Activated CD4-positive, alpha-beta memory T cell treated with anti-CD3 and anti-CD28 coated beads, Interleukin-2, amount 10 ng/mL, durations not matched to agents 7 days and 5 days (primary cell): ENCODE results near the gene C11orf58. TPM values are rescaled to one million over a fixed set of nuclear protein-coding genes. Genes with fewer than 3 reads are reported as not detected.

Source experiments
- CTCF ChIA-PET: fragments of 350-600 bp; sonication (Branson Sonifier 250); formaldehyde crosslinking; loops from one replicate; lab custom pipeline; 2021; ENCODE audit warnings: antibody characterized with exemption, inconsistent platforms; lab: Charles Lee
- POLR2A ChIA-PET: fragments of 350-600 bp; sonication (Branson Sonifier 250); formaldehyde crosslinking; loops from one replicate; lab custom pipeline; 2021; ENCODE audit warnings: antibody characterized with exemption; lab: Charles Lee
- DNase-seq: peaks from one replicate; pipeline ENCODE4 v3.0.0-alpha.2; 2020
- H3K27ac Mint-ChIP-seq: one replicate; pipeline ENCODE4 v1.8.0; 2021; ENCODE audit warnings: mild to moderate bottlenecking, mixed read lengths
- H3K27me3 Mint-ChIP-seq: one replicate; pipeline ENCODE4 v1.8.0; 2021; ENCODE audit warnings: mixed read lengths
- H3K36me3 Mint-ChIP-seq: one replicate; pipeline ENCODE4 v1.8.0; 2021; ENCODE audit warnings: low read depth, mixed read lengths
- H3K4me1 Mint-ChIP-seq: one replicate; pipeline ENCODE4 v1.8.0; 2021; ENCODE audit warnings: mixed read lengths
- H3K4me3 Mint-ChIP-seq: one replicate; pipeline ENCODE4 v1.8.0; 2021; ENCODE audit warnings: mild to moderate bottlenecking, mixed read lengths
- H3K9me3 Mint-ChIP-seq: one replicate; pipeline ENCODE4 v1.8.0; 2021; ENCODE audit warnings: mixed read lengths
- total RNA-seq, 2 experiments: library from RNA; stranded (reverse); gene quantifications; one replicate each; pipeline ENCODE4 v1.2.3, GENCODE V29; 2021

Gene C11orf58
- total RNA-seq, 2 experiments from 2014 or later: 113 to 124 TPM

DNA sequence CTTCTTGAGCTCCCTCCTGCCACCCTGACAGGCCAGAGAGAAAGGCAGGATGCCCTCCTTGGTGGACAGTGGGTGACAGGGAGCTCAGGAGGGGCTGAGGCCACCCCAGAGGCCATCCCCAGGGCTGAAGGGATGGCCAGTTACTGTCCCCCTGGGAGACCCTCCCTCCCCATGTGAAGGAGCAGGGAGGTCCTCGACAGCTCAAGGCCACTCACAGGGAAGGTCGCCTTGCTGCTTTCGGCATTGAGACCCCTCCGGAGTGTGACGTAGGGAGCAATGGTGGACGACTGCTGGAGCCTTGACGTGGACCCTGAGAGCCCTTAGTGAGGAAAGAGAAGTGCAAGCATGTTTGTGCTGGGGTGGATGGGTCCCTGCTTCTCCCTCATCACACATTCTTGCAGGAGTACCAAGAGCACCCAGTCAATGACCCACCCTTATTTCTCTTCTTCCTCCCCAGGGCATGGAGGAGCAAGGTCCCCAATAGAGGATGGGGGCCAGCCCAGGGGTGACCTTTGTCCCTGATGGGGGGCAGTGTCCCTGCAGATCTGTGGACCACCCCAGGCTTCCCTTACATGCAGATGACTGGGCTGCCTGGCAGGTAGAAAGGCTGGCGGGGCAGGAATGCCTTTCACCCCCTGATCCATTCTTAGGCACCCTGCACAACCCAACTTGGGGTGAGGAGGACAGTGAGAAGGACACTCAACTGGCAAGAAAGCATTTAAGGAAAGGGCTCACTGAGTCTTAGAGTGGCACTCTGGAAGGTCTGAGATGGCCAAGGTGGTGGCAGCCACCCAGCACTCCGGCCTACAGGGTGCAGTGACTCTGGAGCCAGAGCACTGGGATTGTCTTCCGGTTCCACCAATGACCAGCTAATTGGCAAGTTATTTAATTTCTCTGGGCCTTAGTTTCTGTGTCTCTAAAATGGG is 51.4 kb downstream of the C11orf58 start:
- ChIA-PET CTCF (interaction anchor here (1.1 to 1.2 kb wide), 2 partner anchors 12 kb away, joined by 3 to 4 read pairs; no protein-coding TSS in a partner anchor), POLR2A (no interaction called here)
- H3K4me1 Mint-ChIP-seq: peaks cover 9% of the 10 kb centered on the region
- H3K27me3 Mint-ChIP-seq: no peaks in the 10 kb centered on the region
- H3K36me3 Mint-ChIP-seq: no peaks in the 10 kb centered on the region
- no peaks in the 10 kb centered on the region for H3K9me3 Mint-ChIP-seq
- no peak overlapping the region for H3K4me3 Mint-ChIP-seq
- no peak for DNase-seq
- no peak overlapping the region for H3K27ac Mint-ChIP-seq

DNA sequence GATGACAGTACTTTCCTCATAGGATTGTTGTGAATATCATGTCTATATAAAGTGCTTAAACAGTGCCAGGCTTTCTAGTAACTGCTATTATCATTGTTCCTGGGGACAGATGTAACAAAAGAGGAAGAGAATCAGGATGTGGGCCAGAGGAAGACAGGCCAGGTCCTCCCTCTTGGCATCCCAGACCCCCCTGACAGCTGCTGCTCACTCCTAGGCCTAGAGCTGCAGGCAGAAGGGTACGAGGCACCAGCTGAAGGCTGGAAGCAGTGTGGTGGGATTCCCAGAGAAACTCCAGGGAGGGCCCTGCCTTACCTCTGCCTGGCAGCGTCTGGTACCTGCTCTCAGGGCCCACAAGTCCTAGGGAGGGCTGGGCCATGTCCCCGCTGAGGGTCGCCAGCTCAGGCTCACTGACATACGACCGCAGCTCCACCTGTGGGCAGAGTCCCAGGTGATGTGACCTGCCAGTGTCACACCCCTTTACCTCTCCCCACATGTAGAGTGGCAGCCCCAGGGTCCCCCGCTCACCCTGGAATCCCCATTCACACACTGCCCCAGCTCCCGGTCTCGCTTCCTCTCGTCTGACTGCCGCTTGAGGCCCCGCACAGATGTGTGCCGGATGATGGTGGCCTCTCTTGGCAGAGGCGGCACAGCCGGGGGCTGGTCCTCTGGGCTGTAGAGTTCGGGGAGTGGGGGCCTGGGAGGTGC is 52.2 kb downstream of the C11orf58 start:
- H3K9me3 Mint-ChIP-seq: no peaks in the 10 kb centered on the region
- no peak overlapping the region for H3K27ac Mint-ChIP-seq
- H3K27me3 Mint-ChIP-seq: no peaks in the 10 kb centered on the region
- ChIA-PET POLR2A (no interaction called here), CTCF (interaction anchor here (1.2 kb wide), 1 partner anchor 11 kb away, joined by 4 read pairs; no protein-coding TSS in a partner anchor)
- no peak overlapping the region for H3K4me3 Mint-ChIP-seq
- no peaks in the 10 kb centered on the region for H3K36me3 Mint-ChIP-seq
- DNase-seq: no peak
- H3K4me1 Mint-ChIP-seq: peaks cover 14% of the 10 kb centered on the region

DNA sequence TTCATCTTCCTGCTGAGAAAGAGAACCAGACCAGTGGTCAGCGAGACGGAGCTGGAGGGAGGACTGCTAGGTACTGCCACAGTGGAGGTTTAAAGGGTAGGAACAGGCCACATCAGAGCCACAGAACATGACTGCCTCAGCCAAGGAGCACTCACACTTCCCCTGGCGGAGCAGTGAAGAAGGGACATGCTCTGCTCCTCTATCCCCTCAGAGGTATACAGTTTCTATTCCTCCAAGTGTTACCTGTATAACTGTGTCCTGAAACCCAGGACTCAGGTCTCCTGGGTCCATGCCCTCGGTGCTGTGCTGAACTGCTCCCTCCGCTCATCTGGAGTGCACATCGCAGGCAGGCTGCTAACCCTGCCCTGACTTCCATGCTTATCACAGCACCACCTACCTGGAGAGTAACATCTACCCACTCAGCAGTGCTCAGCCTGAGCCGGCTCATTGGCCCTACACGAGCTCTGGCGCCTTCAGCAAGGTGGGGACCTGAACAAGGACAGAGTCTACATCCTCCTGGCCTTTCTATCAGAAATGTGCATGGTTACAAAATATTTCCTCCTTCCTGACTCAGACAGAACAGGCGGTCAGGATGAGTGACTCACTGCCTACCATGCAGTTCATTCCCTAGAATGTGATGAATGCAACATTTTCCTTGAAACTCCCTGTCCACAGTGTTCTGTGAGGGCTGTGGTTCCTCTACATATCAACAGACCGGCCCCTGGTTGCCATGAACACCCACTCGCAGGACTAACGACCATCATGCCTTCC is 52.9 kb downstream of the C11orf58 start:
- Mint-ChIP-seq H3K27ac (no peak overlapping the region), H3K9me3 (no peaks in the 10 kb centered on the region), H3K27me3 (no peaks in the 10 kb centered on the region), H3K36me3 (no peaks in the 10 kb centered on the region), H3K4me1 (peaks cover 14% of the 10 kb centered on the region), H3K4me3 (no peak overlapping the region)
- DNase-seq: no peak
- ChIA-PET POLR2A (no interaction called here), CTCF (interaction anchor here (1.5 kb wide), 1 partner anchor 7 kb away, joined by 6 read pairs; no protein-coding TSS in a partner anchor)

DNA sequence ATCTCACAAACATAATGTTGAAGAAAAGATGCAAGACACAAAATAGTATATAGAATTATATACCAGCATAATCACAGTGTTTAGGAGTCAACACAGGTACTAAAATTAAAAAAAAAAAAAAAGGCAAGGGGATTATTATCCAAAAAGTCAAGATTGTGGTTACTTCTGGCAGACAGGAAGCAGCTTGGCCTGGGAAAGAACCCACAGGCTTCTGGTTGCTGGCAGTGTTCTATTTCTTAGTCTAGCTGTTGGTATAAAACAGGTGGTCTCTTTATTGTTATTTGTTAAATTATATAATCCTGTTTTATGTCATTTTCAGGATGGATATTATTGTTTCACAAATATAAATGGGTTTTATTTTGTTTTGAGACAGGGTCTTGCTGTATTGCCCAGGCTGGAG is 54.0 kb downstream of the C11orf58 start:
- Mint-ChIP-seq H3K4me3 (no peak overlapping the region), H3K4me1 (peaks cover 14% of the 10 kb centered on the region), H3K27me3 (no peaks in the 10 kb centered on the region), H3K9me3 (no peaks in the 10 kb centered on the region), H3K27ac (no peak overlapping the region), H3K36me3 (no peaks in the 10 kb centered on the region)
- POLR2A ChIA-PET: no interaction called here
- CTCF ChIA-PET: interaction anchor here (1.5 kb wide), 1 partner anchor 8 kb away, joined by 6 read pairs; no protein-coding TSS in a partner anchor
- DNase-seq: no peak

- Mint-ChIP-seq H3K4me3 (no peak overlapping the region), H3K36me3 (no peaks in the 10 kb centered on the region), H3K4me1 (peaks cover 14% of the 10 kb centered on the region), H3K9me3 (no peaks in the 10 kb centered on the region), H3K27ac (no peak overlapping the region), H3K27me3 (no peaks in the 10 kb centered on the region)
- no peak for DNase-seq
- POLR2A ChIA-PET: no interaction called here
- CTCF ChIA-PET: interaction anchor here (1.5 kb wide), 1 partner anchor 9 kb away, joined by 6 read pairs; no protein-coding TSS in a partner anchor
Measured at GRCh38 chr11:16793009-16793408, 54.6 kb downstream of the C11orf58 start.

GRCh38 chr11:16793511-16793910 is 55.1 kb downstream of the C11orf58 start:
- Mint-ChIP-seq H3K9me3 (no peaks in the 10 kb centered on the region), H3K4me1 (peaks cover 14% of the 10 kb centered on the region), H3K27me3 (no peaks in the 10 kb centered on the region), H3K4me3 (no peak overlapping the region), H3K36me3 (no peaks in the 10 kb centered on the region), H3K27ac (no peak overlapping the region)
- no peak for DNase-seq
- CTCF ChIA-PET: no interaction called here
- POLR2A ChIA-PET: no interaction called here

- H3K4me1 Mint-ChIP-seq: peaks cover 14% of the 10 kb centered on the region
- no peaks in the 10 kb centered on the region for H3K36me3 Mint-ChIP-seq
- H3K27ac Mint-ChIP-seq: no peak overlapping the region
- DNase-seq: no peak
- no peak overlapping the region for H3K4me3 Mint-ChIP-seq
- ChIA-PET CTCF (no interaction called here), POLR2A (no interaction called here)
- no peaks in the 10 kb centered on the region for H3K27me3 Mint-ChIP-seq
- H3K9me3 Mint-ChIP-seq: no peaks in the 10 kb centered on the region
Measured at GRCh38 chr11:16794047-16794818, 55.8 kb downstream of the C11orf58 start.

DNA sequence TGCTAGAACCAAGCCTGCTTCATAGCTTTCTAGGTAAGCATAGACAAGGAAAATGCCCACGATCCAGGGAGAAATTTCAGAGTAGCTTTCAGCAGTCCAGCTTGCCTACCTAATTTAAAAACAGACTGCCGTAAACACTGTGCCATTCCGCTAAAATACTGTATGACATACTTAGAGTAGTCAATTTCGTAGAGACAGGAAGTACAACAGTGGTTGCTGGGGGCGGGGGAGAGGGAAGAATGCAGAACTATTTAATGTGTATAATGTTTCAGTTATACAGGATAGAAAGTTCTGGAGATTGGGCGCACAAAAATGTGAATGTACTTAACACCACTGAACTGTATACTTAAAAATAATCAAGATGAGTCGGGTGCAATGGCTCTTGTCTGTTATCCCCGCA is 56.7 kb downstream of the C11orf58 start:
- H3K9me3 Mint-ChIP-seq: no peaks in the 10 kb centered on the region
- H3K4me3 Mint-ChIP-seq: no peak overlapping the region
- no peak overlapping the region for H3K27ac Mint-ChIP-seq
- no peak for DNase-seq
- no peaks in the 10 kb centered on the region for H3K27me3 Mint-ChIP-seq
- POLR2A ChIA-PET: no interaction called here
- CTCF ChIA-PET: no interaction called here
- peaks cover 18% of the 10 kb centered on the region for H3K4me1 Mint-ChIP-seq
- no peaks in the 10 kb centered on the region for H3K36me3 Mint-ChIP-seq

GRCh38 chr11:16796311-16796710 is 57.9 kb downstream of the C11orf58 start:
- H3K4me3 Mint-ChIP-seq: no peak overlapping the region
- CTCF ChIA-PET: interaction anchor here (0.7 to 2.6 kb wide), 3 partner anchors 10 to 98 kb away, joined by 3 to 10 read pairs (median 4); no protein-coding TSS in a partner anchor
- no peak overlapping the region for H3K27ac Mint-ChIP-seq
- DNase-seq: no peak
- no peaks in the 10 kb centered on the region for H3K9me3 Mint-ChIP-seq
- no peaks in the 10 kb centered on the region for H3K27me3 Mint-ChIP-seq
- no peaks in the 10 kb centered on the region for H3K36me3 Mint-ChIP-seq
- peaks cover 23% of the 10 kb centered on the region for H3K4me1 Mint-ChIP-seq
- POLR2A ChIA-PET: no interaction called here

DNA sequence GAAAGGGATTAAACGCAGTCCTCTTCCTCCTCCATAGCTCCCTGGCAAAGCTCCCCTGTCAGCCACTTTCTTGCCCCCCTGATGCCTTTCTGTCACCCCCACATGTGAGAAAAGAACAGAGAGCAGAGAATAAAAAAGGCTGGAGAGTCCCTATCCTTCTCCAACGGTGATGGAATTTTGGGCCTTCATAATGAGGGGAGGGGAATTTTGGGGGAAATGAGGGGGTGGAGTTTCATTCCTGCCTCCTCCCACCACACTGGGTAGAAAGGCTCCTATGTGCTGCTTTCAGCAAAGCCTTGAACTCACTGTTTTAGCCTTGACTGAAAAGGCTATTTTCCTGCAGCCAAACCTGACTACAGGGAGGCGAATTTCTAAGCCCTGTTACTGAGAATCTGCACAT is 59.3 kb downstream of the C11orf58 start:
- Mint-ChIP-seq H3K27me3 (no peaks in the 10 kb centered on the region), H3K36me3 (no peaks in the 10 kb centered on the region), H3K4me3 (no peak overlapping the region), H3K9me3 (no peaks in the 10 kb centered on the region), H3K4me1 (peaks cover 15% of the 10 kb centered on the region), H3K27ac (no peak overlapping the region)
- ChIA-PET CTCF (interaction anchor here (2.6 kb wide), 1 partner anchor 12 kb away, joined by 10 read pairs; no protein-coding TSS in a partner anchor), POLR2A (no interaction called here)
- DNase-seq: no peak

- POLR2A ChIA-PET: no interaction called here
- H3K4me1 Mint-ChIP-seq: peaks cover 16% of the 10 kb centered on the region
Measured at GRCh38 chr11:16799221-16799620, 60.8 kb downstream of the C11orf58 start.

GRCh38 chr11:16799890-16800289 is 61.4 kb downstream of the C11orf58 start:
- H3K9me3 Mint-ChIP-seq: no peaks in the 10 kb centered on the region
- no peak for DNase-seq
- no peak overlapping the region for H3K27ac Mint-ChIP-seq
- POLR2A ChIA-PET: no interaction called here
- H3K4me3 Mint-ChIP-seq: no peak overlapping the region
- H3K4me1 Mint-ChIP-seq: peaks cover 17% of the 10 kb centered on the region
- no peaks in the 10 kb centered on the region for H3K27me3 Mint-ChIP-seq
- no peaks in the 10 kb centered on the region for H3K36me3 Mint-ChIP-seq
- CTCF ChIA-PET: interaction anchor here (1.0 kb wide), 1 partner anchor 14 kb away, joined by 4 read pairs; no protein-coding TSS in a partner anchor

More at GRCh38 chr11:16799221-16799620, 60.8 kb downstream of the C11orf58 start:
- no peaks in the 10 kb centered on the region for H3K36me3 Mint-ChIP-seq
- H3K4me3 Mint-ChIP-seq: no peak overlapping the region
- H3K27ac Mint-ChIP-seq: no peak overlapping the region
- CTCF ChIA-PET: interaction anchor here (0.6 kb wide), 1 partner anchor 278 kb away, joined by 4 read pairs; the partner anchor contains the start of gene RPS13
- H3K9me3 Mint-ChIP-seq: no peaks in the 10 kb centered on the region
- H3K27me3 Mint-ChIP-seq: no peaks in the 10 kb centered on the region
- no peak for DNase-seq
